IPS-18c (cell line): ENCODE measurements around the gene CCM2.
"Not testable (repeated sequence)": the region's sequence is repeated elsewhere in the genome, so short reads cannot be mapped to it uniquely, and the experiment has no call there.

Experiments
- H3K4me3 ChIP-seq: 2 replicates; pipeline ENCODE4 v1.7.0; 2013; ENCODE audit warnings: low read depth, mild to moderate bottlenecking, low read length, moderate library complexity; ENCODE audit not compliant: insufficient read depth
- H3K9me3 ChIP-seq: one replicate; pipeline ENCODE4 v1.6.1; 2013; ENCODE audit warnings: mild to moderate bottlenecking, low read length, moderate library complexity; ENCODE audit not compliant: control insufficient read depth, insufficient read depth

CCM2 gene

GRCh38 chr7:45020915-45021314, 20.9 kb downstream of the CCM2 start:
- no peak overlapping the region for H3K4me3 ChIP-seq
- H3K9me3 ChIP-seq: peaks cover 2% of the 10 kb centered on the region

- no peak overlapping the region for H3K4me3 ChIP-seq
Observed at GRCh38 chr7:45021604-45022296, 21.7 kb downstream of the CCM2 start.

GRCh38 chr7:45024126-45024744, 24.2 kb downstream of the CCM2 start:
- H3K9me3 ChIP-seq: peaks cover 2% of the 10 kb centered on the region
- H3K4me3 ChIP-seq: no peak overlapping the region

More at GRCh38 chr7:45021604-45022296, 21.7 kb downstream of the CCM2 start:
- peaks cover 2% of the 10 kb centered on the region for H3K9me3 ChIP-seq

GRCh38 chr7:45025473-45025872, 25.5 kb downstream of the CCM2 start:
- not testable (repeated sequence) for H3K4me3 ChIP-seq, H3K9me3 ChIP-seq

GRCh38 chr7:45026013-45026412, 26.0 kb downstream of the CCM2 start:
- peaks cover 2% of the 10 kb centered on the region for H3K9me3 ChIP-seq
- H3K4me3 ChIP-seq: no peak overlapping the region

- peaks cover 2% of the 10 kb centered on the region for H3K9me3 ChIP-seq
- no peak overlapping the region for H3K4me3 ChIP-seq
Observed at GRCh38 chr7:45026984-45027773, 27.2 kb downstream of the CCM2 start.

- Histone ChIP-seq H3K9me3 (peaks cover 2% of the 10 kb centered on the region), H3K4me3 (no peak overlapping the region)
Observed at GRCh38 chr7:45027774-45028114, 27.7 kb downstream of the CCM2 start.

- Histone ChIP-seq H3K4me3 (no peak overlapping the region), H3K9me3 (peaks cover 2% of the 10 kb centered on the region)
Observed at GRCh38 chr7:45028138-45028919, 28.3 kb downstream of the CCM2 start.

GRCh38 chr7:45028920-45029344, 28.9 kb downstream of the CCM2 start:
- Histone ChIP-seq H3K9me3 (peaks cover 2% of the 10 kb centered on the region), H3K4me3 (no peak overlapping the region)

- Histone ChIP-seq H3K4me3 (no peak overlapping the region), H3K9me3 (no peaks in the 10 kb centered on the region)
Observed at GRCh38 chr7:45031829-45032228, 31.8 kb downstream of the CCM2 start.

- H3K9me3 ChIP-seq: no peaks in the 10 kb centered on the region
Observed at GRCh38 chr7:45032421-45032820, 32.4 kb downstream of the CCM2 start.

GRCh38 chr7:45033261-45033930, 33.4 kb downstream of the CCM2 start:
- H3K4me3 ChIP-seq: no peak overlapping the region

More at GRCh38 chr7:45032421-45032820, 32.4 kb downstream of the CCM2 start:
- H3K4me3 ChIP-seq: no peak overlapping the region

GRCh38 chr7:45033931-45034290, 33.9 kb downstream of the CCM2 start:
- Histone ChIP-seq H3K9me3 (no peaks in the 10 kb centered on the region), H3K4me3 (no peak overlapping the region)

More at GRCh38 chr7:45033261-45033930, 33.4 kb downstream of the CCM2 start:
- H3K9me3 ChIP-seq: no peaks in the 10 kb centered on the region

GRCh38 chr7:45034710-45035109, 34.7 kb downstream of the CCM2 start:
- H3K9me3 ChIP-seq, H3K4me3 ChIP-seq: not testable (repeated sequence)

GRCh38 chr7:45035371-45035770, 35.4 kb downstream of the CCM2 start:
- Histone ChIP-seq H3K9me3 (no peaks in the 10 kb centered on the region), H3K4me3 (no peak overlapping the region; the same call in 1 of the 2 replicates)

- Histone ChIP-seq H3K4me3 (no peak overlapping the region), H3K9me3 (no peaks in the 10 kb centered on the region)
Observed at GRCh38 chr7:45035893-45036292, 35.9 kb downstream of the CCM2 start.

GRCh38 chr7:45036317-45036716, 36.3 kb downstream of the CCM2 start:
- no peak overlapping the region for H3K4me3 ChIP-seq

More at GRCh38 chr7:45036317-45036716, 36.3 kb downstream of the CCM2 start:
- H3K9me3 ChIP-seq: no peaks in the 10 kb centered on the region
